GM12891 (cell line): ENCODE measurements around the gene RGS3.

Experiments used
- PAX5 ChIP-seq: IDR thresholded peaks from 2 replicates; pipeline ENCODE4 v1.6.1; 2011; ENCODE audit warnings: low read length, moderate library complexity, mild to moderate bottlenecking; ENCODE audit not compliant: insufficient read depth, severe bottlenecking
- POLR2A ChIP-seq: IDR thresholded peaks from 2 replicates; pipeline ENCODE4 v1.6.1; 2011; ENCODE audit warnings: low read depth, low read length, control low read depth
- POLR2AphosphoS5 ChIP-seq: IDR thresholded peaks from 2 replicates; pipeline ENCODE4 v1.6.1; 2011; ENCODE audit warnings: low read depth, low read length, control low read depth
- POU2F2 ChIP-seq: IDR thresholded peaks from 2 replicates; pipeline ENCODE4 v1.6.1; 2011; ENCODE audit warnings: low read depth, mild to moderate bottlenecking, control low read depth, low read length, moderate library complexity
- TAF1 ChIP-seq: IDR thresholded peaks from 2 replicates; pipeline ENCODE4 v1.6.1; 2011; ENCODE audit warnings: low read depth, low read length, control low read depth

- TF ChIP-seq POLR2A (no peak), POLR2AphosphoS5 (no peak), POU2F2 (no peak), TAF1 (no peak), PAX5 (no peak)
Observed at GRCh38 chr9:113631137-113631765, 167.7 kb downstream of the RGS3 start.
